ENCODE results near the gene PLD1.

- TF ChIP-seq CTCF (IDR thresholded peaks at IDR 0.05; ENCODE audit: insufficient read depth, low read length) = no peak
- no peak for TF ChIP-seq POLR2AphosphoS5 (IDR thresholded peaks at IDR 0.05; ENCODE audit: low read depth)
Observed at GRCh38 chr3:171748064-171748924, 62.0 kb downstream of the PLD1 start.

Measured in HL-60 (cell line).